ENCODE data around the gene ID1.
"Not testable (repeated sequence)": the region's sequence is repeated elsewhere in the genome, so short reads cannot be mapped to it uniquely, and the experiment has no call there.

Gene ID1

GRCh38 chr20:31594558-31595379, 10.3 kb upstream of the ID1 start:
- no peaks in the 10 kb centered on the region for H3K27me3 ChIP-seq (ENCODE audit: control insufficient read depth, insufficient read depth, low read length)
- no peaks in the 10 kb centered on the region for H3K9me3 ChIP-seq (replicated peaks; ENCODE audit: low read length)
- peak overlapping the region; percentile 55 for H3K4me3 ChIP-seq (ENCODE audit: low read length)
- H3K4me2 ChIP-seq (ENCODE audit: low read length) = peak overlapping the region; percentile 77
- peaks cover 65% of the 10 kb centered on the region for H3K4me1 ChIP-seq (ENCODE audit: control insufficient read depth, insufficient read depth, low read length)
- H3K36me3 ChIP-seq (ENCODE audit: insufficient read depth, low read length) = no peaks in the 10 kb centered on the region
- peak overlapping the region; percentile 57 for H3K9ac ChIP-seq (ENCODE audit: low read depth, low read length)

DNA sequence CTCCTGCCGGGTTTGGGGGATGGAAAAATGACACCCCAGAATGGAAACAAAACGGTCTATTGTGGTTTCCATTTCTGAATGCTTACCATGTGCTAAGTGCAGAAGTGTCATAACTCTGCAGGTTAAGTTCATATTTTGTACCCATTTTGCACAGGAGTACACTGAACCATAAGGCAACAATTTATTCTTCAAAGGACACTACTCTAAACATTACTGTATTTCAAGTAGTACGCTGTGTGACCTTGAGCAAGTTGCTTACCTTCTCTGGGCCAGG, 9.8 kb upstream of the ID1 start:
- H3K27me3 ChIP-seq (ENCODE audit: control insufficient read depth, insufficient read depth, low read length) = no peaks in the 10 kb centered on the region
- peak overlapping the region; percentile 57 for H3K9ac ChIP-seq (ENCODE audit: low read depth, low read length)
- H3K9me3 ChIP-seq (replicated peaks; ENCODE audit: low read length) = no peaks in the 10 kb centered on the region
- peak overlapping the region; percentile 55 for H3K4me3 ChIP-seq (ENCODE audit: low read length)
- peaks cover 65% of the 10 kb centered on the region for H3K4me1 ChIP-seq (ENCODE audit: control insufficient read depth, insufficient read depth, low read length)
- H3K36me3 ChIP-seq (ENCODE audit: insufficient read depth, low read length) = no peaks in the 10 kb centered on the region
- peak overlapping the region; percentile 77 for H3K4me2 ChIP-seq (ENCODE audit: low read length)

DNA sequence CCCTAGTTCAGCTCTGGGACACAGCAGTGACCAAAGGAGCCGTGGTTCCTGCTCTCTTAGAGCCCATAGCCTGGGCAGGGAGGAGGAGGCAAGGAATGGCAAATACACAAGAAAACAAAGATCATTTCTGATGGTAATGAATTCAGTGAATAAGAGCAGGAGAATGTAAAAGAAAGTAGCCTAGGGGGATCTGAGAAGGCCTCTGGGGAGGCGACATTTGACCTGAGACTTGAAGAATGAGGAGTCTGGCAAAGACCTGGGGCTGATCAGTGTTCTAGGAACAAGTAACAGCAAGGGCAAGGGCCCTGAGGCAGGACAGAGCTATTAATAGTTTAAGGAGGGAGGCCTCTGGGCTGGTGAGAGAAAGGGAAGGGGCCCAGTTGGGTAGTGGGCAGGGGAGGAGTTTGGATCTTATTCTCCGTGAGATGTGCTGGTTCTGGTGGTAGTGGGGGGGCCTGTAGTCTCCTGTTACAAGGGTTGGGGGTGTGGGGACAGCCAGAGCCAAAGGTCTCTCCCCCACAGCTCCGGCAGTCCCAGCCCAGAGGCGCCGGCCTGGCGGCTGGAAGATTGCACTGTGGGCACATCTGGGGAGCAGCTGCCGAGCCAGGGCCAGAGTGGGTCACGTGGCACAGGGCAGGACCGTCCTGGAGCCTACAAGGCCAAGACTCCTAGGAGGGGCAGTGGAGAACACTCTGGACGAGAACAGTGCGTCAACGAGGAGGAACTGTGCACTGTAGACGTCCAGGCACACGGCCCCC, 9.3 kb upstream of the ID1 start:
- Histone ChIP-seq H3K4me1 (ENCODE audit: control insufficient read depth, insufficient read depth, low read length) (peaks cover 63% of the 10 kb centered on the region), H3K36me3 (ENCODE audit: insufficient read depth, low read length) (no peaks in the 10 kb centered on the region), H3K9ac (ENCODE audit: low read depth, low read length) (peak overlapping the region; percentile 57), H3K27me3 (ENCODE audit: control insufficient read depth, insufficient read depth, low read length) (no peaks in the 10 kb centered on the region), H3K4me3 (ENCODE audit: low read length) (peak overlapping the region; percentile 55), H3K4me2 (ENCODE audit: low read length) (peak overlapping the region; percentile 77), H3K9me3 (replicated peaks; ENCODE audit: low read length) (no peaks in the 10 kb centered on the region)

DNA sequence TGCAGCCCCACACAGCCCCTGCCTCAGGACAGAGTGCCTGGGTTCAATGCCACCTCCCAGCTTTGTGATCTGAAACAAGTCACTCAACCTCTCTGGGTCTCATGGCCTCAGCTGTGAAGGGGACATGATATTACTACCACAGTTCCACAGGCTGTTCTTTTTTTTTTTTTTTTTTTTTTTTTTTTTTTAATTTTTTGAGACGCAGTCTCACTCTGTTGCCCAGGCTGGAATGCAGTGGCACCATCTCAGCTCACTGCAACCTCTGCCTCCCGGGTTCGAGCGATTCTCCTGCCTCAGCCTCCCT, 8.7 kb upstream of the ID1 start:
- not testable (repeated sequence) for H3K27me3 ChIP-seq (ENCODE audit: control insufficient read depth, insufficient read depth, low read length)
- H3K9ac ChIP-seq (ENCODE audit: low read depth, low read length) = peak overlapping the region; percentile 57

DNA sequence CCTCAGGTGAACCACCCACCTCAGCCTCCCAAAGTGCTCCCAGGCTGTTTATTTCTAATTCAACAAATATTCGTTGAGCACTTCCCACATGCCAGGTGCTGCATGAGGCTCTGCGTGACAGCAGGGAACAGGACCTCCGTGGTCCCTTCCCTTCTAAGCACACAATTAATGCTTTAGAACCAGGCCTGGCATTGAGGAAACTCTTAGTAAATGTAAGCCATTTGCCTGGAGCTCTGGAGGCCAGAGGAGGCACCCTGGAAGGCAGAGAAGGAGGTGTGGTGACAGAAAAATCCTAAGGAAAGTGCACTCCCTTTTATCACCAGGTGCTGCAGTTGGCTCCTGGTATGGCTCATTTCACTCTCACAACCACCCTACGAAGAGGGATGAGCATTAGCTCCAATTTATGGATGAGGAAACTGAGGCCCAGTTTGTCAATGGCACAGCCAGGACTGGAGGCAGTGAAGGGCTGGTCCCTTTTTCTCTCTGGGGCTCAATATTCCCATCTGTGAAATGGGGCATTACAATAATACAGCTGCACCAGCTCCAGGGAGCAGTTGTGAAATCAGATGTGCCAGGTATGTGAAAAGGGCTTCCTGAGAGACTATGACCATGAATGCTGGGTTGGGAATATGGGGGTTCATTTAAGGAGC, 8.1 kb upstream of the ID1 start:
- H3K9me3 ChIP-seq (replicated peaks; ENCODE audit: low read length) = no peaks in the 10 kb centered on the region
- no peak overlapping the region for H3K4me2 ChIP-seq (ENCODE audit: low read length)
- no peak overlapping the region for H3K4me3 ChIP-seq (ENCODE audit: low read length)
- H3K9ac ChIP-seq (ENCODE audit: low read depth, low read length) = peak overlapping the region; percentile 57
- peaks cover 56% of the 10 kb centered on the region for H3K4me1 ChIP-seq (ENCODE audit: control insufficient read depth, insufficient read depth, low read length)
- H3K27me3 ChIP-seq (ENCODE audit: control insufficient read depth, insufficient read depth, low read length) = no peaks in the 10 kb centered on the region
- no peaks in the 10 kb centered on the region for H3K36me3 ChIP-seq (ENCODE audit: insufficient read depth, low read length)

More for the DNA sequence above, 8.7 kb upstream of the ID1 start:
- peaks cover 57% of the 10 kb centered on the region for H3K4me1 ChIP-seq (ENCODE audit: control insufficient read depth, insufficient read depth, low read length)
- peak overlapping the region; percentile 33 for H3K4me2 ChIP-seq (ENCODE audit: low read length)
- H3K9me3 ChIP-seq (replicated peaks; ENCODE audit: low read length); H3K4me3 ChIP-seq (ENCODE audit: low read length); H3K36me3 ChIP-seq (ENCODE audit: insufficient read depth, low read length): not testable (repeated sequence)

- Histone ChIP-seq H3K36me3 (ENCODE audit: insufficient read depth, low read length) (no peaks in the 10 kb centered on the region), H3K4me2 (ENCODE audit: low read length) (no peak overlapping the region), H3K9me3 (replicated peaks; ENCODE audit: low read length) (no peaks in the 10 kb centered on the region), H3K4me3 (ENCODE audit: low read length) (no peak overlapping the region), H3K4me1 (ENCODE audit: control insufficient read depth, insufficient read depth, low read length) (peaks cover 61% of the 10 kb centered on the region), H3K9ac (ENCODE audit: low read depth, low read length) (peak overlapping the region; percentile 57), H3K27me3 (ENCODE audit: control insufficient read depth, insufficient read depth, low read length) (no peaks in the 10 kb centered on the region)
Measured at GRCh38 chr20:31597481-31597855, 7.6 kb upstream of the ID1 start.

- peaks cover 19% of the 10 kb centered on the region for H3K36me3 ChIP-seq (ENCODE audit: insufficient read depth, low read length)
- no peaks in the 10 kb centered on the region for H3K9me3 ChIP-seq (replicated peaks; ENCODE audit: low read length)
- H3K4me2 ChIP-seq (ENCODE audit: low read length) = peak overlapping the region; percentile 45
- no peak overlapping the region for H3K4me3 ChIP-seq (ENCODE audit: low read length)
- peak overlapping the region; percentile 98 for H3K9ac ChIP-seq (ENCODE audit: low read depth, low read length)
- peaks cover 29% of the 10 kb centered on the region for H3K4me1 ChIP-seq (ENCODE audit: control insufficient read depth, insufficient read depth, low read length)
- no peaks in the 10 kb centered on the region for H3K27me3 ChIP-seq (ENCODE audit: control insufficient read depth, insufficient read depth, low read length)
Measured at GRCh38 chr20:31602431-31602778, 2.7 kb upstream of the ID1 start.

DNA sequence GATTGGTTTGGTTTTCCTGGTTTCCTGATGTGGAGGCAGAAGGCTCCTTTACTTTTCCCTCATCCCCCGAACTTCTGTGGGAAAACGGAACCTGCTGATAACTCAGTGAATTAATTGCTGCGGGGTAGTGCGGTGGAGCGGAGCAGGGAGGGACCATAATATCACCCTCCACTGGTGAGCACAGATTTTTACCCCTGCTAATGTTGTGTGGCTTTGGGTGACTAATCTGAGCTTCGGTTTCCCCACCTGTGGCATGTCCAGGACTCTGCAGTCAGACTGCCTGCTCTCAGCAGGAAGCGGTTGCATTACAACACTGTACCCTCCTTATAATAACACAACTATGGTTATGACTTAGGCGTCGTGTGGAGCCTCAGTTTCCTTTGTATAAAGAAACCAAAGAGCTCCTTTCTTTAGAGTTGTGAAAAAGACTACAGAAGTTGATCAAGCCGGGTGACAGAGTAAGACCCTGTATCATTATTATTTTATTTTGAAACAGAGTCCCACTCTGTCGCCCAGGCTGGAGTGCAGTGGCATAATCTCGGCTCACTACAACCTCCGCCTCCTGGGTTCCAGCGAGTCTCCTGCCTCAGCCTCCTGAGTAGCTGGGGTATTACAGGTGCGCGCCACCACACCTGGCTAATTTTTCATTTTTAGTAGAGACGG, 2.2 kb upstream of the ID1 start:
- Histone ChIP-seq H3K4me2 (ENCODE audit: low read length) (peak overlapping the region; percentile 45), H3K36me3 (ENCODE audit: insufficient read depth, low read length) (peaks cover 19% of the 10 kb centered on the region), H3K27me3 (ENCODE audit: control insufficient read depth, insufficient read depth, low read length) (no peaks in the 10 kb centered on the region), H3K4me1 (ENCODE audit: control insufficient read depth, insufficient read depth, low read length) (peaks cover 25% of the 10 kb centered on the region), H3K4me3 (ENCODE audit: low read length) (no peak overlapping the region), H3K9ac (ENCODE audit: low read depth, low read length) (peak overlapping the region; percentile 98), H3K9me3 (replicated peaks; ENCODE audit: low read length) (no peaks in the 10 kb centered on the region)

- Histone ChIP-seq H3K4me2 (ENCODE audit: low read length) (peak overlapping the region; percentile 89), H3K9ac (ENCODE audit: low read depth, low read length) (peak overlapping the region; percentile 98), H3K4me3 (ENCODE audit: low read length) (peak overlapping the region; percentile 96), H3K27me3 (ENCODE audit: control insufficient read depth, insufficient read depth, low read length) (no peaks in the 10 kb centered on the region), H3K4me1 (ENCODE audit: control insufficient read depth, insufficient read depth, low read length) (peaks cover 36% of the 10 kb centered on the region), H3K9me3 (replicated peaks; ENCODE audit: low read length) (no peaks in the 10 kb centered on the region), H3K36me3 (ENCODE audit: insufficient read depth, low read length) (peaks cover 19% of the 10 kb centered on the region)
Measured at GRCh38 chr20:31603822-31604566, 1.1 kb upstream of the ID1 start.

- Histone ChIP-seq H3K4me3 (ENCODE audit: low read length) (peak overlapping the region; percentile 96), H3K4me1 (ENCODE audit: control insufficient read depth, insufficient read depth, low read length) (peaks cover 38% of the 10 kb centered on the region)
Measured at GRCh38 chr20:31604567-31605030, 490 bp upstream of the ID1 start.

More at GRCh38 chr20:31604567-31605030, 490 bp upstream of the ID1 start:
- Histone ChIP-seq H3K9ac (ENCODE audit: low read depth, low read length) (peak overlapping the region; percentile 98), H3K9me3 (replicated peaks; ENCODE audit: low read length) (no peaks in the 10 kb centered on the region), H3K36me3 (ENCODE audit: insufficient read depth, low read length) (peaks cover 19% of the 10 kb centered on the region), H3K4me2 (ENCODE audit: low read length) (peak overlapping the region; percentile 89), H3K27me3 (ENCODE audit: control insufficient read depth, insufficient read depth, low read length) (no peaks in the 10 kb centered on the region)
